Measurements from ENCODE around the gene SLC6A6. TPM values are rescaled to one million over a fixed set of nuclear protein-coding genes. Genes with fewer than 3 reads are reported as not detected.

Gene SLC6A6
- total and polyA plus RNA-seq, 2 experiments from 2014 or later, result 30.7 to 58.9 TPM

DNA sequence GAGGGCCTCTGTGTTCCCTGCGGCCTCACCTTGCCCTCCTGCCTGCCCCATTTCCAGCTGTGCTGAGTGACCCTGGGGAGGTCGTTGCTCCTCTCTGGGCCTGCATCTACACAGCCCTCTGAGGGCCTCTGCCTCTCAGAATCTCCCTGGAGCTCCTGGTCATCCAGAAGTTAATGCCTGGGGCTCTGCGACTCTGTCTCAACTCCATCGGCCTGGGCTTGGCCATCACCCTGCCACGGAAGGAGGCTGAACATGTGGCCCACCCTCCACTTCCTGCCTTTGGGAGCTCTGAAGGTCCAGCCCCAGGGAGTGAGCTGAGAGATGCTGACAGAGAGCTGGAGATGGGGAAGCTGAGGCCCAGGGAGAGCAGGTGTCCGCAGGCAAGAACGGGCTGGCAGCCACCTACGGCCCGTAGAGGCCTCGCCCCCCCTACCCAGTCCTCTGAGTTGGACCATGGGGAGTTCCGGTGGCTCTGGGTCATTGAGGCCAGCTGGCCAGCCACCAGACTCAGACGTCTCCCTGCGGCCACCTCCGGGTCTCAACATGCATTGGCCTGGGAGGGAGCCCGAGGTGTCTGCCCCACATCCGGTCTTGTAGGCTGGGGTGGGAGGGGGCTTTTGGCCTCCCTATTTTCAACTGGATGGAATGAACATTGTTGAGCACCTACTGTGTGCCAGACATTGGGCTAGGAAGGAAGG, 103.5 kb downstream of the SLC6A6 start:
- H3K27me3 ChIP-seq, result no peaks in the 10 kb centered on the region
- H3K4me1 ChIP-seq (ENCODE audit: insufficient read depth), result no peaks in the 10 kb centered on the region
- H4K20me1 ChIP-seq (ENCODE audit: insufficient read depth, poor library complexity, severe bottlenecking), result no peaks in the 10 kb centered on the region
- no peak for DNase-seq (ENCODE audit: low spot score)
- TF ChIP-seq CTCF (IDR thresholded peaks at IDR 0.05; ENCODE audit: poor library complexity) (no peak), EZH2phosphoT487 (IDR thresholded peaks at IDR 0.05; ENCODE audit: low read depth, severe bottlenecking, unreplicated experiment) (no peak), EZH2 (IDR thresholded peaks at IDR 0.05; ENCODE audit: borderline replicate concordance) (no peak)
- no peak overlapping the region for H2AFZ ChIP-seq
- 92% methylated on average over 16 of the region's 16 CpGs for WGBS (ENCODE audit: low lambda C conversion rate, missing lambda C conversion rate)
- H3K9me2 ChIP-seq (replicated peaks; ENCODE audit: insufficient read depth), result no peaks in the 10 kb centered on the region
- H3K9me3 ChIP-seq (ENCODE audit: low read depth), result peaks cover 4% of the 10 kb centered on the region
- no peak overlapping the region for H3K27ac ChIP-seq
- no peak overlapping the region for H3K4me2 ChIP-seq
- H3K36me3 ChIP-seq (replicated peaks; ENCODE audit: insufficient read depth, low read depth), result no peaks in the 10 kb centered on the region
- H3K79me2 ChIP-seq, result no peaks in the 10 kb centered on the region
- no peak overlapping the region for H3K4me3 ChIP-seq

DNA sequence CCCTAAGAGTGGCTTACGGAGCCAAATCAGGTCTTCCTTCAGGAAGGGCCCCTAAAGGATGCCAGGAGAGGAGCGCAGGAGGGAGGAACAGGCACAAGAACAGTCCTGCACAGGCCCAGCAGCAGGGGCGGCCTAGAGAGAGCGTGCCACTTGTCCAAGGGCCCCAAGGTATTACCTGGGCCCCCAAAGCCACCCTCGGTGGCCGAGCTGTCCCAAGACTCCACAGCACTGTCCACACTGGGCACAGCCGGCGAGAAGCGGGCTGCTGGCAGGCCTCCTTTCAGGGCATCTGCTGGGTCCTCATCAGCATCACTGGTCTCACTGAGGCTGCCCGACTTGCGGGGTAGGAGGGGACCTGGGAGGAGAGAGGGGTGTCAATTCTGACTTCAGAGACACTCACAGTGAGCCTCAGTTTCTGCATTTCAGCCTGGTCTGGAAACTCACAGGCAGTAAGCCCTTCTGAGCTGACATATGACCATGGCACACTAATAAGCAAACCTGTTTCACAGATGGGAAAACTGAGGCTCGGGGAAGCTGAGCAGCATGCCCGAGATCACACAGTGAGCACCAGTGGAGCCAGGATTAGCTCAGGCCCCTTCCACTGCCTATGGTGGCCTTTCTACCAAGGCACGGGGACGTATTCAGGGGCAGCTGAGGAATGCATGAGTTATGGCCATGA, 104.4 kb downstream of the SLC6A6 start:
- no peaks in the 10 kb centered on the region for H3K36me3 ChIP-seq (replicated peaks; ENCODE audit: insufficient read depth, low read depth)
- DNase-seq (ENCODE audit: low spot score), result no peak
- H3K27me3 ChIP-seq, result no peaks in the 10 kb centered on the region
- H3K9me3 ChIP-seq (ENCODE audit: low read depth), result peaks cover 4% of the 10 kb centered on the region
- no peak overlapping the region for H3K4me3 ChIP-seq
- H3K27ac ChIP-seq, result no peak overlapping the region
- H3K4me2 ChIP-seq, result no peak overlapping the region
- no peaks in the 10 kb centered on the region for H3K79me2 ChIP-seq
- TF ChIP-seq EZH2 (IDR thresholded peaks at IDR 0.05; ENCODE audit: borderline replicate concordance), result no peak
- TF ChIP-seq EZH2phosphoT487 (IDR thresholded peaks at IDR 0.05; ENCODE audit: low read depth, severe bottlenecking, unreplicated experiment), result no peak
- no peak for TF ChIP-seq CTCF (IDR thresholded peaks at IDR 0.05; ENCODE audit: poor library complexity)
- no peaks in the 10 kb centered on the region for H3K9me2 ChIP-seq (replicated peaks; ENCODE audit: insufficient read depth)
- 92% methylated on average over 15 of the region's 15 CpGs for WGBS (ENCODE audit: low lambda C conversion rate, missing lambda C conversion rate)
- no peaks in the 10 kb centered on the region for H4K20me1 ChIP-seq (ENCODE audit: insufficient read depth, poor library complexity, severe bottlenecking)
- no peak overlapping the region for H2AFZ ChIP-seq
- no peaks in the 10 kb centered on the region for H3K4me1 ChIP-seq (ENCODE audit: insufficient read depth)

DNA sequence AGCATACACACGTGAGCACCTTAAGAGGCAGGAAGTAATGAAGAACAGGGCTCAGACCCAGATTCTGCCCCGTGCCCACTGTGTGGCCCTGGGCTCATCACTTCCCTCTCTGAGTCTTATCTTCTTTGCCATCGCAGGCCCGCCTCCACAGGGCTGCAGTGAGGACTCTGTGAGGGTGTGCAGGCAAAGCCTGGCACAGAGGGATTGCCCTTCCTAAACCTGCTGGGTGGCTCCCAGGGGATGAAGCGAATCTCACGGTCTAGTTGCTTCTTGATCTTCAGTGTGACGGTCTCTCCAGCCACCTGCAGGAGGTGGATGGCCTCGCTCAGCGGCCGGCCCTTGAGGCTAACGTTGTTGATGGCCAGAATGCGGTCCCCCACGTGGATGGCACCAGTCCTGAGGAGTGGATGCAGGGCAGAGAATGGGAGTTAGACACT, 104.9 kb downstream of the SLC6A6 start:
- Histone ChIP-seq H3K79me2 (no peaks in the 10 kb centered on the region), H2AFZ (no peak overlapping the region), H3K27ac (no peak overlapping the region), H3K4me2 (no peak overlapping the region), H3K4me3 (no peak overlapping the region), H3K27me3 (no peaks in the 10 kb centered on the region), H3K9me2 (replicated peaks; ENCODE audit: insufficient read depth) (no peaks in the 10 kb centered on the region), H3K9me3 (ENCODE audit: low read depth) (peaks cover 2% of the 10 kb centered on the region), H3K4me1 (ENCODE audit: insufficient read depth) (no peaks in the 10 kb centered on the region), H3K36me3 (replicated peaks; ENCODE audit: insufficient read depth, low read depth) (no peaks in the 10 kb centered on the region), H4K20me1 (ENCODE audit: insufficient read depth, poor library complexity, severe bottlenecking) (no peaks in the 10 kb centered on the region)
- TF ChIP-seq EZH2phosphoT487 (IDR thresholded peaks at IDR 0.05; ENCODE audit: low read depth, severe bottlenecking, unreplicated experiment) (no peak), CTCF (IDR thresholded peaks at IDR 0.05; ENCODE audit: poor library complexity) (no peak), EZH2 (IDR thresholded peaks at IDR 0.05; ENCODE audit: borderline replicate concordance) (no peak)
- WGBS (ENCODE audit: low lambda C conversion rate, missing lambda C conversion rate), result 83% methylated on average over 13 of the region's 13 CpGs
- DNase-seq (ENCODE audit: low spot score), result no peak

Data from hepatocyte (in vitro differentiated cells).